Measurements from ENCODE around the gene SF3A1. TPM values are rescaled to one million over a fixed set of nuclear protein-coding genes. Genes with fewer than 3 reads are reported as not detected.
A peak's percentile ranks its signal among the peaks of the same experiment; 100 is the strongest.
"Not testable (repeated sequence)": the region's sequence is repeated elsewhere in the genome, so short reads cannot be mapped to it uniquely, and the experiment has no call there.

Gene SF3A1, protein sequence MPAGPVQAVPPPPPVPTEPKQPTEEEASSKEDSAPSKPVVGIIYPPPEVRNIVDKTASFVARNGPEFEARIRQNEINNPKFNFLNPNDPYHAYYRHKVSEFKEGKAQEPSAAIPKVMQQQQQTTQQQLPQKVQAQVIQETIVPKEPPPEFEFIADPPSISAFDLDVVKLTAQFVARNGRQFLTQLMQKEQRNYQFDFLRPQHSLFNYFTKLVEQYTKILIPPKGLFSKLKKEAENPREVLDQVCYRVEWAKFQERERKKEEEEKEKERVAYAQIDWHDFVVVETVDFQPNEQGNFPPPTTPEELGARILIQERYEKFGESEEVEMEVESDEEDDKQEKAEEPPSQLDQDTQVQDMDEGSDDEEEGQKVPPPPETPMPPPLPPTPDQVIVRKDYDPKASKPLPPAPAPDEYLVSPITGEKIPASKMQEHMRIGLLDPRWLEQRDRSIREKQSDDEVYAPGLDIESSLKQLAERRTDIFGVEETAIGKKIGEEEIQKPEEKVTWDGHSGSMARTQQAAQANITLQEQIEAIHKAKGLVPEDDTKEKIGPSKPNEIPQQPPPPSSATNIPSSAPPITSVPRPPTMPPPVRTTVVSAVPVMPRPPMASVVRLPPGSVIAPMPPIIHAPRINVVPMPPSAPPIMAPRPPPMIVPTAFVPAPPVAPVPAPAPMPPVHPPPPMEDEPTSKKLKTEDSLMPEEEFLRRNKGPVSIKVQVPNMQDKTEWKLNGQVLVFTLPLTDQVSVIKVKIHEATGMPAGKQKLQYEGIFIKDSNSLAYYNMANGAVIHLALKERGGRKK
- polyA plus RNA-seq (2013, experiment 1 of 2; ENCODE audit: insufficient read length) = 128 TPM
- polyA plus RNA-seq (2013, experiment 2 of 2; ENCODE audit: insufficient read length) = 127 TPM

DNA sequence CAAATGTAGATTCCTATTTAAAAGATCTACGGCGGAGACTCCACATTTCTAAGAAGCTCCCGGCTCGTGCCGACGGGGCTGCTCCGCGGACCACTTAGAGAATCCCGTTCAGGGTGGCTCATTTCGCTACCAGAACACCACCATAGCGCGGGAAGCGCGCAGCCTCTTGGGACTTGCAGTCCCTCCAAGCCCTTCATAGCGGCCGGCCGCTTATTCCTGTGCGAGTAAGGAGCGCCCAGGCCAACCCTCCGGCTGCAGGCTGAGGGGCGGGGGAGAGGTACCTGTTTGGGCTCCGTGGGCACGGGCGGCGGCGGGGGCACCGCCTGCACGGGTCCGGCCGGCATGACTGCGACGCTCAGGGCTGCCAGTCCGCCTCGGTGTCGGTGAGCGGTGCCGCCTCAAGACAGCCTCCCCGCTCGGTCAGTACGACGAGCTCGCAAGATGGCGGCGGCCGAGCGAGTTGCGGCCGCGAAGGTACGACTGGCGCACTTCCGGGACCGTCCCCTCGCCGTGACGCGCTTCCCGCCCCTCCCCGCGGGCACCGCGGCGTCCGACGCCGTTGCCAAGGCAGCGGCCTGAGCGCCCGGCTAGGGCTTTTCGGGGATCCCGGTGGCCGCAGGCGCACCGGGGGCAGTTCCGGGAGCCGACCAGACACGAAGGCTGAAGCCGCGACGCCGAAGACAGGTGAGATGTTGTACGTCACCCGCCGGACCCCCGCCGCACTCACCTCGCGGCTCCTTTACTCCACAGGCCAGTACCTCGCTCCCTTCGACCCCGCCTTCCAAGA, at the start of gene SF3A1, which contains the start of gene CCDC157:
Gene SF3A1, minus strand, starts transcription at position 446 of the 787 bp plus-strand sequence. Its CDS starts 102 bp downstream, at position 344.
Gene CCDC157, plus strand, starts transcription at position 559 of the 787 bp plus-strand sequence. CDS start 8,994 bp downstream, outside the sequence.
- DNase-seq = peak; percentile 91

DNA sequence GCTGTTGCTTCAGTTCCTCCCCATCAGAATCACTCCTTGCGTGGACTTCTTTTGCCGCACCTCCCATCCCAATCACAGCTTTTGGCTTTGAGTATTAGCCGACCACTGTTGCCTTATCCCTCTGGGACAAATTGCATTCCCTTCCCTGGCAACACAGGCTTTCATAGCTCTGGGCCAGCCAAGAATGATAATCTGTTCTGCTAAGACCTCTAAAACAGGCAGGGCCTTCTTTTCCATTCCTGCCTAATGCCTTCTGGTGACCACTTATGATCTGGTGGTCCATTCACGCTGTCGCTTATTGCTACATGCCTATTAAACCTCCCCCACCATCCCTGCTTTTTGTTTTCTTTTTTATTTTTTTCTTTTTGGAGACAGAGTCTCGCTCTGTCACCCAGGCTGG, 49.7 kb upstream of the SF3A1 start:
- no peak for DNase-seq

DNA sequence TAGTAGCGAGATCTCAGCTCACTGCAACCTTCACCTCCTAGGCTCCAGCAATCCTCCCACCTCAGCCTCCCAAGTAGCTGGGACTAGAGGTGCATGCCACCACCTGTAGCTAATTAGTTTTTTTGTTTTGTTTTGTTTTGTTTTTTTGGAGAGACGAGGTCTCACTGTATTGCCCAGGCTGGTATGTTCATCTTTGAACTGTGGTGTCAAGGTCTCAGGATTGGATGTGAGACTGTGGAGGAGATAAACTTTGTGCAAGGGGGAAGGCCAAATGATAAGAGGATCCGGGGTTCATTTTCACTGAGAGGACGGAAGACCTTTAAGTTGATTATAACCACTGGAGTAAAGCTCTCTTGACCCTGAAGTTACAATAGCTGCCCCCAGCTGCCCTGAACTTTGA, 49.0 kb upstream of the SF3A1 start:
- no peak for DNase-seq

DNA sequence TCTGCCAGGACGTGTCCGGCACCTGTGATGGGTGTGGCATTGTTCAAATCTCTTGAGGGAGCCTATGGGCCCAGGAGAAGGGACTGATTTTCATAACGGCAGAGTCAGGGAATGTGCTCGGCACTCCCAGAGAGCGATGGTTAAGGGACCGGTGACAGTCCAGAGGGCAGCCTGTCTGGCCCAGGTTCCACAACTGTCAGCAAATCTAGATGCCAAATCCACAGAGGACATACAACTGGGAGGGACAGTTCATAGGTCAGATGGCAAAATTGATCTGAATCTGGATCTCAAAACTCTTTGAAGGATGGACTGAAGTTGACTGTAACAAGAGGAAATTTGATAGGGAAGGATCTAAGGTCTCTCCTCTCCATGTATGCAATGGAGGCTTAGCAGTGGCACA, 47.6 kb upstream of the SF3A1 start:
- DNase-seq = no peak

DNA sequence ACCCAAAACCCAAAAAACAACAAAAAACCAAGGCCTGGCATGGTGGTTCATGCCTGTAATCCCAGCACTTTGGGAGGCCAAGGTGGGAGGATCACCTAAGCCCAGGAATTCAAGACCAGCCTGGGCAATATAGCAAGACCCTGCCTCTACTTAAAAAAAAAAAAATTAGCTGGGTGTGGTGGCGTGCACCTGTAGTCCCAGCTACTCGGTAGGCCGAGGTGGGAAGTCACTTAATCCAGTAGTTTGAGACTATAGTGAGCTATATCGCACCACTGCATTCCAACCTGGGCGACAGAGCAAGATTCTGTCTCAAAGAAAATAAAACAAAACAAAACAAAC, 46.0 kb upstream of the SF3A1 start:
- DNase-seq = not testable (repeated sequence)

DNA sequence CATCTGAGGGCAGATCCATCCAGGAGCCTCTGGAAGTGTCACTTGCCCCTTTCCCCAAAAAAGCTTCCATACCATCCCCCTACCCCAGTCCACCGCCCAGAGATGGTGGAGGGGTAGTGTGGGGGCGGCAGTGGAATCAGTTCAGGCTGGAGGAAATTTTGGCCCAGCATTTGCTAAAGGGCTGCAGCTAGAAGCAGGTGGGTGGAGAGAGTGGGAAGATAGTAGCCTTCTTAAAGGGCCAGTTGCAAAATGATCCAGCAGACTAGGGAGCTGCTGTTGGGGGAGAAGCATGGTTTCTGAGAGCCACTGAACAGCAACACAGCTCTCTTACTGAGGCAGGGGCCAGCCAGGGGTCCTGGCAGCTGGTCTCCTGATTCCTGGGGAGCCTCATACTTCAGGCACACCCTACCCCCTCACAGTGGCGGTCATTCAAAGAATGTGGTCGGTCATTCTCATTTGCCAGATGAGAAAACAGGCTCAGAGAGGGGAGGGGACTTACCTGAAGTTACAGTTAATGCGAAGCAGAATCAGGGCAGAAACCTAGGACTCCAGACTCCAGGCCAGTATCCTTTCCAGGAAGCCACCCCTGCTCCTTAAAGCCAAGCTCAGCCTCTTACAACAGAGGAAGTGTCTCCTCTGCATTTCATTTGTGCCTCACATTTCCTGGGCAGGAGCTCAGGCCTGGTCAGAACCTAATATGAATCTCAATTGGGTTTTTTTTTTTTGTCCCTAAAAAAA, 45.5 kb upstream of the SF3A1 start:
- no peak for DNase-seq

DNA sequence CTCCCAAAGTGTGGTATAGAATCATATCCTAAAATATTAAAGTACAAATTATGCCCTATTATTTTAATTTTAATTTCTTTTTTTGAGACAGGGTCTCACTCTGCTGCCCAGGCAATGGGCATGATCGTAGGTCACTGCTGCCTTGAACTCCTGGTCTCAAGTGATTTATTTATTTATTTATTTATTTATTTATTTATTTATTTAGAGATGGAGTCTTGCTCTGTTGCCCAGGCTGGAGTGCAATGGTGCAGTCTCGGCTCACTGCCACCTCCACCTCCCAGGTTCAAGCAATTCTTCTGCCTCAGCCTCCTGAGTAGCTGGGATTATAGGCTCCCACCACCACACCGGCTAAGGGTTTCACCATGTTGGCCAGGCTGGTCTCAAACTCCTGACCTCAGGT, 44.3 kb upstream of the SF3A1 start:
- not testable (repeated sequence) for DNase-seq

DNA sequence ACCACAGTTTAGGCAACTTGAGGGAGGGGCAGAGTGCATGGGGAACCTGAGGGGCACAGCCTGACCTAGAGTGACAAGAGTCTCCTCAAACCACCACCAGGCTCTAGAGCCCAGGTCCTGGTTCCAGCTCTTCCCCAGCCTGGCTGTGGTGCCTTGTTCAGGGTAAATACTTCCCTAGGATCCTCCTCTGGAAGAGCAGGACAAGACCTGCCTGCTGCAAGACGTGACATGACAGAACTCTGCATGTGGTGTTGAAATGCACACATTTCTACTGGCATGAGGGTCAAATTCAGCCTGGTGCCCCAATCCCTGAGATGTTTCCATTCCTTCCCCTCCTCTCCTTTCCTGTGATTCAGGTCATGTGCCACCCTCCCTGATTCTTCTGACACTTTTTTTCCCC, 43.5 kb upstream of the SF3A1 start:
- no peak for DNase-seq

DNA sequence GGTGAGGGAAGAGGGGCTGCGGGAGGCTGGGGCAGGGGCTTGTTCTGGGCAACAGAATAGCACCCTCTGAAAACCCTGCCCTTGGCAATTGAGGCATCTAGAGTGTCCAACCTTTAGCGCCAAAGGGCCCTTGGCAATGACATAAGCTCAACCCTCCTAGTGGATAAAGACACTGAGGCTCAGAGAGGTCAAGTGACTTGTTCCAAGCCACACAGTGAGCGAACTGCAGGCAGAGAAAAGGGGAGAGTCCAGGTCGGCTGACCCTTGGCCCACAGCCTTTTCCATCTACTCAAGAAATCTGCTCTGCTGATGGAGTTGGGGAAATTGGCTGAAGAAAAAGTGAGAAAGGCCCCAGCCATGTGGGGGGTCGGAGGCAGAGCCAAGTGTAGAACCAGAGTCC, 43.0 kb upstream of the SF3A1 start:
- no peak for DNase-seq

DNA sequence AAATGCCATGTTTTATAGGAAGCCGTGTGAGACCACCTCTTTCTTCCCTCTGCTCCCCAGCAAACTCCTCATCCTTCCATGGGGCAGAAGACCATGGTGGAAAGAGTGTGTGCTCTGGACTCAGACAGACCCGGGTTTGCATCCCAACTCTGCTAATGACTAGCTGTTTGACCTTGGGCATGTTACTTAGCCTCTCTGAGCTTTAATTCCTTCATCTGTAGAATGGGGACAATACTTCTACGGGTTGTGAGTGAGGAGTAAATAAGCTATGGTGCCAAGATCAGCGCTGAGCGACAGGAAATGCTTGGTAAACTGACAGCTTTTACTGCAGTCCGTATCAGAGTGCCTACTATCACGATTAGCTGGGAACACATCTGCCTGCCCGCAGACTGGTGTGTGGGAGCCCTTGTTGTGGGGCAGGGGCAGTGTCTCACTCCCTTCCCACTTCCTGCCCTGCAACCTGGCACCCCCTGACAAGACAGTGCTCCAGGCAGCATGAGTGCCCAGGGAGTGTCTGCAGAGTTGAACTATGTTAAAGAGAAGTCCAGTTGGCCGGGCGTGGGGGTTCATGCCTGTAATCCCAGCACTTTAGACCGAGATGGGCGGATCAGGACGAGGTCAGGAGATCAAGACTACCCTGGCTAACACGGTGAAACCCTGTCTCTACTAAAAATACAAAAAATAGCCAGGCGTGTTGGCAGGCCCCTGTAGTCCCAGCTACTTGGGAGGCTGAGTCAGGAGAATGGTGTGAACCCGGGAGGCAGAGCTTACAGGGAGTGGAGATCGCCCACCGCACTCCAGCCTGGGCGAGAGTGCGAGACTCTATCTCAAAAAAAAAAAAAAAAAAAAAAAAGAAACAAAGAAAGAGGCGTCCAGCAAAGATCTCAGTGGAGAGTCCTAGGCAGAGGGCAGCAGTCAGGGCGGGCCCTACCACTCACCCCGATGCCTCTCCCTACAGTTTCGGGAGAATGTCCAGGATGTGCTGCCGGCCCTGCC, 42.3 kb upstream of the SF3A1 start:
- no peak for DNase-seq

DNA sequence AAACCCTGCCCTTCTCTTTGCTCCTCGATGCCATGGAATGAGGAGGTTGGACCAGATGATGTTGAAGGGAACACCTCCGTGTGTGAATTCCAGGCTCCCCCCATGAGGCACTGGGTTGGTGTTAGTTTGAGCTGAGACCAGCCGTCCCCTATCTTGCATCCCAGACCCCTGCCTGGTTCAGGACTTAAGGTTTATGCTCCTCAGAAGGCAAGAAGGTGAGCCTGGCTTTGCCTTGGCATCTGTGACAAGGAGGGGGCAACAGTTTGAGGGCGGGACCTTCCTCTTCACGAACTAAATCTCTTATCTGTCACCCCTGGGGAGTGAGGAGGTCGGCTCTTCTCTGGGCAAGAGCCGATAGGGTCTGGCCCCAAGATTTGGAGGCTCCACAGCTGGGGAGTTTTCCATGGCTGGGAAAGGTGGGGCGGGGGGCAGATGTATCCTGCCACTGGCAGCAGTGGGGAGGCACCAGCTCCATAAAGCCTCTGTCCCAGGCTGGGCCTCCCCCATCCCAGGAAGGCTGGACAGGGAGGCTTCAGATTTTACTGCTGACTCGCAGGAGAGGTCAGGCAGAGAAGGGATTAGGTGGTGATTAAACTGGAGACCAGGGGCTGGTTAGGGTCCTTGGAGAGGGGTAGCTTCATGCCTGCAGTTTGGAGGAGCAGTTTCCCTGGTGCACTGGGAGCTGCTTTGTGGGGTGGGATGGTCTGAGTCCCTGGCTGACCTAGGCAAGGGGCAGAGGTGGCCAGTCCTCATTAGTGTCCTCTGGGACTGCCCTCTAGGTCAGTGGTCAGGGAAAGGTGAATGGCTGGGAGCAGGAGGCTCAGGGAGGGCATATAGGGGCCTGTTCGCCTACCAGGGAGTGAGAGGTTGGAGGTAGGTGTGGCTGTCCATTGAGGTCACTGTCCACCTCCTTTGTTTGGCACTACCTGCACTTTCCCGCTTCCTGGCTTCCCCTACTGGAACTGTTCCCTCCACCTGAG, 41.3 kb upstream of the SF3A1 start:
- no peak for DNase-seq

DNA sequence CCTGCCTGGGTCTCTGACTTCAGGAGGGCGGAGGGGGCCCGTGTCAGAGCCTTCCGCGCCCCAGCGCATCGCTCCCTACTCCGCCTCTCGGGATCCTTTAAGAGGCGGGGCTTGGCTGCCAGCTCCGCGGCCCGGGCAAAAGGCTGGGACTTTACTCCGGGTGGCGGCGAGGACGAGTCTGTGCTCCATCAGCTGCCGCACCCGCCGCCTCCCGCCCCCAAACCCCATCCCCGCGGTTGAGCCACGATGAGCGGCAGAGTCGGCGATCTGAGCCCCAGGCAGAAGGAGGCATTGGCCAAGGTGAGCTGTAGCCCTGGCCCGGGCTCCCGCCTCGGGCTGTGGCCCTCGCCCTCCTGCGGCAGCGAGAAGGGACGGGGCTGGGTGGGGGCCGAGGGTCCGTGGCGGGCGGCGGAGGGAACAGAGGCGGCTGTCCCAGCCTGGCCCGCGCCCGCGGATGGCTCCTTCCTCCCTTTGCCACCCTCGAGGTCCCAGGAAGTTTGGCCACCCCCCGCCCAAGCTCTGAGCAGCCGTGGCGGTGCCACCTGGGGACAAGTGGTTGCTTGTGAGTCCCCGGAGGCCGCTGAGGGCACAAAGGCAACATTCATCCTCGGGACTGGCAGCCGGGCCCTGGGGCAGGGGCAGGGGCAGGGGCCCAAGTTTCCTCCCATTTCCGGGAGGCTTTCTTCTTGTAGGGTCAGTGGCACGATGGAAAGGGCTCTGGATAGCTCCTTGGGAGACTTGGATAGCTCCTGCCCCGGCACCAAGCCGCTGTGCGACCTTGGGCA, 40.4 kb upstream of the SF3A1 start, which contains the start of gene SEC14L2:
Gene SEC14L2, plus strand, starts transcription at position 148 of the 785 bp plus-strand sequence. Its CDS starts 99 bp downstream, at position 247.
- peak; percentile 54 for DNase-seq

DNA sequence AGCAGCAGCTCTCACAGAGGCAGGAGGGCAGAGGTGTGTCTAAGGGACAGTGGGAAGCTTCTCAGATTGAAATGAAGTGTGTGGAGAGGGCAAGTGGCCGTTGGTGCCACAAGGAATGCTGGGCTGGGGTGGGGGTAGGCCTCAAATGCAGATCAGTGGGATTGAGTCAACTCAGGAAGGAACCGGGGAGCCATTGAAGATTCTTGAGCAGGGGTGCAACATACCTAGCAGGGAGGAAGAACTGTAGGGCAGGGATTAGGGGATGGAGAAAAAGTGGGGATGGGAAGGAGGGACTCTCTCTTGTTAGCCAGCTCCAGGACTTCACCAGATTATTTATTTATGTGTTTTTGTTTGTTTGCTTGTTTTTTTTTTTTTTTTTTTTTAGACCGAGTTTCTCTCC, 37.2 kb upstream of the SF3A1 start:
- DNase-seq = no peak

DNA sequence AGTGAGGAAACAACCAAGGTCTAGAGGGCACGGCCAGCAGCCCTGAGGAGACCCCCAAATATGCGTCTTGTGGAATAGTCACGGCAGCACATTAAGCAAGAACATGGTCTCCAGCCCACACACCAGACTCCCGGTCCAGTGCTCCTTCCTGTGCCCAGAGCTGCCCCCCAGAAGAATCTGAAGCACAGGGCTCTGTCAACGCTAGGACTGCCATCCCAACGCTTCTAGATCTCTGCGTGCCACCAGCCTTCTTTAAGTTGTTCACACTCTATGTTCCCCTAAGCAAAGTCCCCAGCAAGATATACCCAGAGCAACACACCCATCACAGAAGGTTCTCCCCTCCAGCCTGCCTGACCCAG, 36.6 kb upstream of the SF3A1 start:
- no peak for DNase-seq

DNA sequence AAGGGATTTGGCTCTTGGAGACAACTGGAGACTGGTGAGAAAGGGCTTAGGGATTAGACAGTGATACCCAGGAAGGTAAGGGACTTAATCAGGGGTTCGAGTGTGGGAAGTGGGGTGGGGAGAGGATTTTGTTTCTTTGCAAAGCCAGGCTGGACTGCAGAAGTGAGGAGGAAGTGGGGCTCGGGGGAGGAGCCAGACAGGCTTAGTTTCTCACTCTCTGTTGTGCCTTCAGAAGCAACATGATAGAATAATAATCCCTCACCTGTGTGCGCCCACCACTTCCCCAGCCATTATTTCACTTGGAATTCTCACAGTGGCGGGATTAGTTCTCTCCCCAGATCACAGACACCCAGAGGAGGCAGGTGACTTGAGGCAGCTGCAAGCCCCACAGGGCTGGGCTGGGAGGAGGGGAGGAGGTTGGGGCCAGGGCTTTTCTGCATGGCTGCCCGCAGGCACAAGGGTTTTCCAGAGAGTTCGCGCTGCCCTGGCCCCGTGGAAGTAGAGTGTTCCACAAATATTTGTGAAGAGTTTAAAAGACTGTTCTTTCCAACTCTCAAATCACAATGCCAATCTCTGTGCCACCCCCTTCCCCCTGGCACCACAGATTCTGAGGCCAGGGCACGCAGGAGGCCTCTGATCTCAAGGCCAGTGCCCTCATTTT, 36.1 kb upstream of the SF3A1 start:
- DNase-seq = no peak

DNA sequence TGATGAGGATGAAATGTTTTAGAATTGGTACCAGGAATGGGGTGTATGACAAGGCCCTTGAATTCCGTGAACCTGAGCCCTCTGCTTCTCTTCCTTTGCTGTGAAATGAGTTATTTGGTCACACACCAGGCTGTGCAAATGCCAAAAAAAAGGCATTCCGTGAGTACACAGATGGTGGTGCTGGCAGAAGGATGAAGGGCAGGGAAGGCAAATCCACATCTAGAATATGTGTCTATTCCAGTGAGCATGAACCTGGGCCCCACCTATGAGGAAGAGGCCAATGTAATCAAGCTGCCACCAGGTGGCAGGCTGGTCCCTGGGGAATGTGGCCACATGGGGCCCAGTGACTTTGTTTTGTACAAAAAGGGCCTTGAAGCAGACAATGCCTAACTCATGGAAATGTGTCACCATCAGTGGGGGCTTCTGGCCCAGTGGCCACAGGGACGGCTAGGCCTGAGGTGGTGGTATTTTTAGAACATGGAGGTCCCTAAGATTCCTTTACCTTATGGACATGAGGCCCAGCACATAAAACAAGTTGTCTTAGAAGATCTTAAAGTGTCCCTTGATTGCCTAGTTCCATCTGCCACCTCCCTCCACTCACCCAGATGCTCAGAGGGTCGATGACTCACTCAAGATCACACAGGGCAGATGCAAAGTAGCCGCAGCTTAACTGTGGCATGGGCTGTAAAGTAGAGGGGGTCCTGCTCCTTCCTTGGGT, 34.4 kb upstream of the SF3A1 start:
- peak; percentile 56 for DNase-seq

All from fibroblast of skin of abdomen (primary cell).